ENCODE data around the gene SCYGR3.

GRCh38 chr2:227577555-227577954 is 37.1 kb downstream of the SCYGR3 start:
- TF ChIP-seq CTCF (conservative IDR thresholded peaks at IDR 0.05; ENCODE audit: low read depth in 2 of 2), result no peak
- TF ChIP-seq REST (IDR thresholded peaks at IDR 0.05; ENCODE audit: unreplicated experiment), result no peak
- TF ChIP-seq EZH2phosphoT487 (IDR thresholded peaks at IDR 0.05; ENCODE audit: unreplicated experiment), result no peak
- no peak for TF ChIP-seq CREB1 (CRISPR knock-in tag; IDR thresholded peaks at IDR 0.05; ENCODE audit: low read depth)
- TF ChIP-seq JUNB (IDR thresholded peaks at IDR 0.05; ENCODE audit: unreplicated experiment), result no peak
- TF ChIP-seq POLR2AphosphoS5 (IDR thresholded peaks at IDR 0.05; ENCODE audit: low read depth), result no peak
- no peak for TF ChIP-seq ETS1 (IDR thresholded peaks at IDR 0.05)
- no peak for TF ChIP-seq EZH2 (IDR thresholded peaks at IDR 0.05; ENCODE audit: low read depth, unreplicated experiment)
- no peak for TF ChIP-seq STAT1 (IDR thresholded peaks at IDR 0.05; ENCODE audit: unreplicated experiment)
- TF ChIP-seq NANOG (IDR thresholded peaks at IDR 0.05; ENCODE audit: borderline replicate concordance), result no peak
- TF ChIP-seq ZNF114 (CRISPR knock-in tag; IDR thresholded peaks at IDR 0.05), result no peak

Data from GM23338 (cell line).